COR-L47 (cell line): ENCODE results near the gene SSTR4.
A peak's percentile ranks its signal among the peaks of the same experiment; 100 is the strongest.

Experiments used
- DNase-seq: peaks from one replicate; lab custom pipeline; 2025; lab: John Stamatoyannopoulos, UW

SSTR4 gene

DNA sequence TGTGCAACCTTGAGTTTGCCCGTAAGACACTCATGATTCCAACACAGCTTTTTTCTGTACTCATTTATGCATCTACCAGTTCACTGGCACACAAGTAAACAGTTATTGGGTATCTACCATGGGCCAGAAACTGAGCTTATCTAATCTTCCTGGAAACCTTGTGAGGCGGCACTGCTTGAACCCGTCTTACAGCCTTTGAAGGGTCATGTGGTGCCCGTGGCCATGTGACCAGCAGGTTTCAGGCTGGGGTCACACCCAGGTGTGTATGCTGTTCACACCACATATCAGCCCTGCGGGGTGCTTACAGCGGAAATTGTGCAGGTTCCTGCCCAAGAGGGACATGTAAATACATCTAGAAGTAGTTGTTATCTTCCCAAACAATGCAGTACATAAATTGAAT lies 8.3 kb downstream of the SSTR4 start:
- no peak for DNase-seq

DNA sequence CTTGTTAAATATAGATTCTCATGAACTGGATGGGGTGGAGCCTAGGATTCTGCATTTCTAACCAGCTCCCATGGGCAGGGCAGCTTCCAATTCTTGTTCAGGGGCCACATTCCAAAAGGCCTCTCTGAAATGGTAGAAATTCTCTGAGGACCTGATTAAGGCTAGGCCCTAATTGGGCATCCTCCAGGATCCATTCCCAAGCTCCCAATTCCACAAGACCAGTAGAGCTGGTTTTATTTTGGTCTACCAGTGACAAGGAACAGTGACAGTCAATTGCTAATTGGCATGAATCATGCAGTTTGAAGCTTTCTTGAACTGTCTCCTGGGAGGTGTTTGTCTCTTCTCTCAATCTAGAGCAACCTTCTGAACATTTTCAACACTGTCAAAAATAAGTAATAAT lies 11.3 kb downstream of the SSTR4 start:
- DNase-seq = no peak

DNA sequence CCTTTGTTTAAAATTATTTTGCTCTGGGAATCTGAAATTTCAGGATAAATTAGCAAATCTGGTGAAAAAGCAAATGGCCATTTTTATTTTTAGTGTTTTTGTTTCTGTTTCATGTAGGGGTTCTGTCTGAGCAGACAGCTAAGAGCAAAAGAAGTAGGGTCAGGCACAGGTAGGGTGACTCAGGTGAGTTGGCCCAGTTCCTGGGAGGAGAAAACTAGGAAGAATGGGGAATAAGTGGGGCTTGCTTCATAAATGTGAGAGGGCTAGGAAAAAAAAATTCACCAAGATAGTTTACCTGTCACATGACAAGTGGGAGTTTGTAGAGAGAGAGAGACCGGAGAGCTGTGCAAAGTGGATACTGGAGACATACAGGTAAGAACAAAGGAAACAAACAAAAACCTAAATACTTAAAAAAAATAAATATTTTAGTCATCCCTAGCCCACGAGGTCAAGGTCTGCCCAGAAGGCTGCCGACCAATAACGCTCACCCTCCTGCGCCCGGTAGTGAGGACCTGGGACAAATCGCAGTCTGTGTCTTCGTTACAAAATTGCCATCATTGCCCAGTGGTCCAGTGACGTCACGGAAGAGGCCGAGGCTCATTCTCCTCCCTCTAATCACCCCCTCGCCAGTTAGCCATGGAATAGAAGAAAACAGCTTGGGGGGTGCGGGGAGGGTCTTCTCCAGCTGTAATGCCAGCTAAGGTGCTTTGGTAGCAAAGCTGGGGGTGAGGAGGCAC lies 12.1 kb downstream of the SSTR4 start:
- no peak for DNase-seq

DNA sequence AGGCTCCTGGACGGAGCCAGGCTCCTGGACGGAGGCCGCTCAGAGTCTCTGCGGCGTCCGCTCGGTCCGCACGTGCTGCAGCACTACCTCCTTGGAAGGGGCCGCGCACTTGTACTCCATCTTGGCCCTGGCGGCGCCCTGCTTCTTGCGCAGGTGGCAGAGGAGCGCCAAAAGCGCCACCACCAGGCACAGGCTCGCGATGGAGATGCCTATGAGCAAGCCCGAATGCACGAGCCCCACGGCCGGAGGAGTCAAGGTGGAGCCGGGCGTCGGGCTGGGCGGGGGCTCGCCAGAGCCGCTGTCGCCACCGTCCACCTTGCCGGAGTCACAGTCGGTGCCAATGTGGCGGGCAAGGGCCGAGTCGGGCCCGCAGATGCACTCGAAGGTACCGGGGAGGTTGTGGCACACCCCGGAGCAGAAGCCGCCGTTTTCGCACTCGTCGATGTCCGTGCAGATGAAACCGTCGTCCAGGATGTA lies 12.7 kb downstream of the SSTR4 start:
- DNase-seq = no peak

DNA sequence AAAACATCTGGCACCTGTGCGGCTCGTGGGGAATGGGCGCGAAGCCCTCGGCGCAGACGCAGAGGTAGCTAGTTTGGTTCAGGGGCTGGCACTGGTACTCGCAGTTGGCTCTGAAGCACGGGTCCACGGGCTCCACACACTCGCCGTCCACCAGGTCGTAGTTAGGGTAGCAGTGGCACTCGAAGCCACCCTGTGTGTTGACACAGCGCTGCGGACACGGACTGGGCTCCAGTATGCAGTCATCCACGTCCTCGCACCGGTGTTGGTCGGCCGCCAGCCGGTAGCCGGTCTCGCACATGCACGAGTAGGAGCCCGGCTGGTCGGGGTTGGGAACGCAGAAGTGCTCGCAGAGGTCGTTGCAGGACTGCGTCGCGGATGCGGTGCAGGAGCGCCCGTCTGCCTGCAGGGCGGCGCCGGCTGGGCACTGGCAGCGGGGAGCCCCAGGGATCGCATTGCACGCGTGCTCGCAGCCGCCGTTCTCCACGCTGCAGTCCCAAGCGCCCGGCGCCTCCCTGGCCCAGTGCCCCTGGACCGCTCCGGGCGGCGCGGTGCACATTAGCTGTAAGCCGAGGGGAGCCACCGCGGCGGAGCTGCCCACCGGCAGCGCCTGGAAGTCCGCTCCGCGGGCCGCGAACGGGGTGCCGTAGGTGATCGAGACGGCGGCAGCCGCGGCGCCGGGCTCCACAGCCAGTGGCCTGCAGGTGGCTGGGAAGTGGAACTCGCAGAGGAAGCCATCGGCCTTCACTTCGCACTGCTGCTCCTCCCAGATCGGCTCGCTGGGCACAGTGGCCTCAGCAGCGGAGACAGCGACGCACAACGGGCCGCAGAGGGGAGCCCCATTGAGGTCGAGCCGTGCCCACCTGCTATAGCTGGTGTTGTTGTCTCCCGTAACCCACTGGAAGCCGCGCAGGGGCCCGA lies 13.4 kb downstream of the SSTR4 start:
- peak; percentile 74 for DNase-seq

DNA sequence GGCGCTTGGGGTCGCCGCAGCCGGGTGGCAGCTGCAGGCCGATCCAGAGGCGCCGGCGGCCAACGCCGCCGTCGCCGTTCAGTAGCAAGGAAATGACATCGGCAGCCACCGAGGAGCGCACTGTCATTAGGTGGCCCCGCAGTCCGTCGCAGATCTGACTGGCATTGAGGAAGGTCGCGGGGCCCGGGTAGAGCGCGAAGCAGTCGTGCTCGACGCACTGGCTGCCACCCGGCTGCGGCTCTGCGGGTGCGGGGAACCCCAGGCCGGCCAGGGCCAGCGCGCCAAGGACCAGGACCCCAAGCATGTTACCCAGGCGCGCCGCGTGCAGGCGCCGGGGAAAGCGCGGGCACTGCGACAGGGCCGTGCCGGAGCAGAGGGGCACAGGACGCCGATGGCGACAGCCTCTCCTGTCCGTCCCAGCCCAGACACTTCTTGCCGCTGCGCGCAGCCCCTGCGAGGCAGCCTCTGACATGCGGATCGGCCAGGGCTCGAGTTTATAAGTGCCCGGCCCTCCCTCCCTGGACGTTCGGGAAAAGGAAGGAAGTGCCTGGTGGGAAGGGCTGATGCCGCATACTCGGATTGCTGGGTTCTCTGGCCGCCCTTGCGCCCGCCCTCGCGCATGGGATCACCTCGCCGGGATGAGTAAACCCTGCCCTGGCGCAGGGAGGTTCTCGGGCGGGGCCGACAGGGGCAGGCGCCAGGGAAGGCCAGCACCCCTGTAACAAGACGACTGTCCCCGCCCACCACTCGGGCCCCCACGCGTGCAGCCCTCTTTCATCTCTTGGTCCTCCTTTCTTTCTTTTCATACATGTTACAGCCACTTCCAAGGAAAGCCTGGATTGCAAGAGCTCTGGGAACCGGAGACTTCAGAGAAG lies 14.3 kb downstream of the SSTR4 start, which contains the start of gene THBD:
THBD (minus strand) TSS at position 472 of the 875 bp plus-strand sequence; CDS start at position 304, 168 bp downstream.
- no peak for DNase-seq

DNA sequence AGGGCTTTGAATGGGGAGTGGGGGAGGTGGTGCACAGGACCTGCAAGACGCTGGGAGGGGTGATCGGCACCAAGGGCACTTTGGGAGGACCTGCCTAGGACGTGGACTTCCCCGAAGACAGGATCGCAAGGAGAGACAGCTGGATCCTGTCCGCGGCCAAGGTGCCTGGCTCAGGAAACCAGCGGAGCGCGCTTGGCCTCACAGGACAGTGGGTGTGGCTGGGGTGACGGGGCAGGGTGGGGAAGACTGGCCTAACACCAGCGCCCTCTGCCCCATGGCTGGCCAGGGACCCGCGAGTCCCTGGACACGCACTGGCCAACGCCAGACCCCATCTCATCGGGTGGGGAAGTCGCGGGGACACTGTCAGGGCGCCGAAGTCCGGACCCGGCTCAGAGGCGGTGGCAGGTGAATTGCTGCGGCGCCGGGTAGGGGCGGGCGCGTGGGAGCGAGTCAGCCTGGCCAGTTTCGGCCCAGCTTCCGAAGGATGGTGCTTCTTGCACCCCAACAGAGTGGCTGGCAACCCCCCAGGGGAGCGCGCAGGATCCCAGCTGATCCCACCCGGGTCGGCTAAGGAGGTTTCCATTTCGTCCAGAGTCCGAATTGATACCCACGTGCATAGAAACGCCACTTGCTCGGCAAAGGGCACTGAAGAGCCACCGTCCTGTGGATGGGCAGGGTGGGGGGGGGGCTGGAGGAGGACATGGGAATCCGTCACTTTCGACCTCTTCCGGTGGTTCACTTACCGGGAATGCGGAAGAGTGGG lies 15.1 kb downstream of the SSTR4 start:
- DNase-seq = no peak

DNA sequence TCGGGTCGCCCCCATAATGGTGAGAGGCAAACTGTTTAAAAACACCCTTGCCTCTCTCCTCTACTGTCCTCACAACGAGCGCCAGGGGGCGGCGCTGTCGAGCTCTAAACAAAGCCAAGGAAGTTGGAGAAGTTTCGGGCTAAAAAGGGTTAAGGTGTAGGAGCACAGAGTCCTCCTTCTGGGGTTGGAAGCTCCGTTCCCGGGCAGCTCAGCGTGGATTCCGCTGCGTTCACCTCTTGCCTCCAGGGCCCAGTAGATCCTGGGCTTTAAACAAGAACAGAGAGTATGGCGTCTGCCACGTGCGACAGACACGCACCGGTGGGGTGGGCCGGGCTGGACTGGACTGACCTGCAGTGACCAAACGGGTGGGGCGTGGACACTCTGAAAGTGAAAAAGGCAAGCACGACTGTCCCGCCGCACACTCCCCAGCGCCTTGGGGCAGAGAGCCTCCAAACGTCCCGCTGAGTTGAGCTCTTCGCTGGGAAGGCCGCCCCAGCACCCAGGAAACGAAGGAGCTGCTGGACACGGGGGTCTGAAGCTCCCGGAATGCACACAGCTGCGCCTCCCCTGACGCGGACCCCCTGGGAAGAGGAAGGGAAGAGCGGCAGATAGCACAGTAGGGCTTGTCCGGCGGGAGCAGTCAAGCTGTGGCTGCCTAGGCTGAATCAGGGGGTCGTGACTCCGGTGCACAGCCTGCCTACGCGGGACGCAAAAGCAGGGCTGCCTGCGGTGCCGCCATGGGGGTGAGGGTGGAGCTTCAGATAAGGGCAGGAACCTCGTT lies 15.9 kb downstream of the SSTR4 start:
- no peak for DNase-seq

DNA sequence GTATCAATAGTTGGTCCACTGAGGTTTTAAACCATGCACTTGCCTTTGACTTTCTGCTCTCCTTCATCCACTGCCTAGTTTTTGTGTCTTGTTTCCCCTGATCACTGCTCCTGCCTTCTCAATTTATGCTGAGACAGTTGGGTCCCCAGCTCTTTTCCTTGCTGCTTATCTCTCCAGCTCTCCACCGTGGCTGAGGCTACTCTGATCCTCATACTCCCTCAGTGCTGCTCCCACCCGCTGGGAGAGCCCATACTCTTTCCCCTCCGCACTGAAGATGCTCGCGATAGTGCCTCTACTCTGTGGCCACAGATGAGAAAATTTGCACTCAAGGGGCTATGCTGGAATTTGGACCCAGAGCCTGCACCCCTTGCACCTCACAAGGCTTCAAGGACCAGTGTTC lies 17.8 kb downstream of the SSTR4 start:
- no peak for DNase-seq

DNA sequence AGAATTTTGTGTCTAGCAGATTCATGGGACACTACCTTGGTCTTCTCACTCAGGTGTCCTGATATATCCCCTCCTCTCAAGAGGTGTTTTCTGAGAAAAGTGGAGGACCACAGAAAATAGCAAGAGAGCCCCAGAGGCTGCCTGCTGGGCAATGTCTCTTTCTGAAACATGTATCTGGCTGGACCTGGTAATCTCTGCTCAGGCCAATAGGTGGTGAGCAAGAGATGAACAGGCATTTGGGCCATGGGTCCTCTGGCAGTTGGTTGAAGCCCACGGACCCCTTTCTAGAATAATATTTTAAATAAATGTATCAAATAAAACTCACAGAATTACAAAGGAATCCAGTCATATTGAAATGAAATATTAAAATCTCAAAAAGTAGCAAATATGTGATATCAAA lies 23.1 kb downstream of the SSTR4 start:
- no peak for DNase-seq

DNA sequence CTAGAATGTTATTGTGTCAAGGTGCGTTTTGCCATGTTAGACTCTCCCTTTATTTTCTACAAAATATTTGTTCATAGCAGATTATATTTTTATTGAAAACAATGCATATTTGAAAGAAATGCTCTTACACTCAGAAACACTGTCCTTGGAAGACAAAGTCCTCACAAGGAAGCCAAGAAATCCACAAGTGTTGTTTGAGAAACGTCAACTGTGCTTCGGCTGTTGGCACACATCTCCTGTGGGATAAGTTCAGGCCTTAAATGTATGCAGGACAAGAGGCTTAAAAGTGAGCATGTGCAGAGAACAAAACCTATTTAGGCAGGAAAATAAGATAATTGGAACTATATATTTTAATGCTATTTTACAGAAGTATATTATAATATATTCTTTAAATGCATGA lies 23.9 kb downstream of the SSTR4 start:
- DNase-seq = no peak

DNA sequence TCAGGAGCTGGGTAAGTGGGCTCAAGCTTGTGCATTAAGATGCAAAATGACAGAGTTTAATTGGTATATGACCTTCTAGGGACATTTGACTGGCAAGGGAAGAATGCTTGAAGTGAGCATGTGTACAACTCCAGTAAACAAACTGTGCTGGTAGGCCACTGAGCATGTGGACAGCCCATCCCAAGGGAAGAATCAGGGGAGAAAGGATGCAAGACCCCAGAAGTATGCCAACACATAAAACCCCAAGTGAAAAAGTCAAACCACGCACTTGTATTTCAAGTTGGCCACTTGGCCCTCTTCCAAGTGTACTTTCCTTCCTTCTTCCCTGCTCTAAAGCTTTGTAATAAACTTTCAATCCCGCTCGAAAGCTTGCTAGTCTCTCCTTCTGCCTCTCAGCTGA lies 24.7 kb downstream of the SSTR4 start:
- no peak for DNase-seq

DNA sequence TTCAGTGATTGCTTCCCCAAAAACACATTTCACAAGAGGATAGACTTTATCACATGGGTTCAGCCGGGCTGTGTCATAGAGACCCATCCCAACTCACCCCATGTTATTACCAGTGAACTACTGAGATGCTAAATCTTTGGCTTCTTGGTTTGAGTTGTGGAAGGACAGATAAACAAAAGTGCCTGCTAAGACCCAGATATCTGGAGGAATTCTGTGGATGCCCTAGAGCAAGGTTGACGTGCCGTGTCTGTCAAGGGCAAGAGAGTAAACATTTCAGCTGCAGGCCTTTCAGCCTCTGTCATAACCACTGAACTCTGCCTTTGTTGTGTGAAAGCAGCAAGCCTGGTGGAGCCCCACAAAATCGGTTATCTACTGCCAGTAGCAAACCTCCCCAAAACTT lies 25.5 kb downstream of the SSTR4 start:
- no peak for DNase-seq

DNA sequence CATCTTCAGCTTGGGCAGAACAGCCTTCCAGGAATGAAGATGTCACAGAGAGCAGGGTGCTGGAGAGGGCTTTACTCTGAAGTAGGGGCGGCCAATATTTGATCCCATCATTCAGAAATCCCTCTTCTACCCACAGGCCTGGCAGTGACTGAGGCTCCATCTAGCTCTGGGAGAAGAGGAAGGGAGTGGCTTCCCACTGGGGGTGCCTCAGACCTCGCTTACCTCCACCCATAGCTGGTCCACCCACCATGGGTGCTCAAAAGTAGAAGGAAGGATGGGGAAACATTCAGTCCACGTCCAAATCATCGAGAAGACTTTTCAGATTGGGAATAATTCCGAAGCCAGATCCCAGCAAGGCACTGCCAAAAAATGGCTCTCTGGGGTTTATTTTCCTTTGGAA lies 26.1 kb downstream of the SSTR4 start:
- DNase-seq = no peak

DNA sequence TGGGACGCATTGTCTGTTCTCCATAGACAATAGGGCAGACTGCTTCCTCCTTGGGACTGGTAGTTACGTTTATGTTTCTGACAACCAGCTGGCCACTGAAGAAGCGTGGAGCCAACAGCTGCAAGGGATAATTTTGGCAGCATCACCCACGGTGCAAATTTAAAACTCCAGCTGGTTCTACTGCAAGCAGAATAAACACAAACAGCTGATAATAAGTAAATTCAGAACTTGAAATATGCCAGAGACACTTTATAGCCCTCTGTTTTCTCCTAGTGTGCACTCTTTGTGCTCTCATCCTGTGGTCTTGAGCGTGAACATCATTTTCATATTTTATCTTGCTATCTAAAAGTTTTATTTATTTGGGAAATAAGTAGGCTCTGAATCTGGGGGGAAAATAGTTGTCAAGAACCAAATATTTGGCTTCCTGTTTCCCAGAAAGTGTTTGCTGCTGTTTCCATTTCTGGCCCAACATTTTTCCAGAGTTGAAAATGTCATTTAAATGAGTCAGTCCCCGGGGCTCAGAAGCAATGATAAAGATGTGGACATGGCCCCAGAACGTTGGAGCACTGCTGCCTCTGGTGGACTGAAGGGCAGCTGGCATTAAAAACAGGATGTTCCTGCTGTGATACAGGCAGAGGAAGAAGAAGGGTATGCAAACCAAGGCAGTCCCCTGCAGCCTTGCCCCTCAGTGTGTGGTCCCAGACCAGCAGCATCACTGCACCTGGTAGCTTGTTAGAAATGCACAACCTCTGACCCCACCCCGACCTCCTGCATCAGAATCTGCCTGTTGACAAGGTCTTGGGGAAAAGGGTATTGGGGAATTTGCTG lies 26.8 kb downstream of the SSTR4 start:
- peak; percentile 58 for DNase-seq

DNA sequence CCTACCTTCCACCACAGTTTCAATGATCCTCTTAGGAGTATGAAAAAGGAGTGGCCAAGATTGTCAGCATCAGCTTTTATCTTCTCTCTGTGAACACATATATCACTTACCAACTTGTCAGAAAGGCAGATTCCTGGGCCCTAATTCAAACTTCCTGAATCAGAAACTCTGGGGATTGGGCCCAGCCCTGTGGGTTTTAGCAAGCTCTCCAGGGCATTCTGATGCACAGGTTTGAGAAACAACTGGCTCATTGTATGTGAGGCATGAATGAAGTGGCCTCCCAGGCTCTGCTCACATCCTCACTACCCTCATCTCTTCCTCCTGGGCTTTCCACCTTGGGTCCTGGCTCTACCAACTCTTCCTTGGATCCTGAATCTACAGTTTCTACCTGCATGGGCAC lies 27.5 kb downstream of the SSTR4 start:
- DNase-seq = no peak

DNA sequence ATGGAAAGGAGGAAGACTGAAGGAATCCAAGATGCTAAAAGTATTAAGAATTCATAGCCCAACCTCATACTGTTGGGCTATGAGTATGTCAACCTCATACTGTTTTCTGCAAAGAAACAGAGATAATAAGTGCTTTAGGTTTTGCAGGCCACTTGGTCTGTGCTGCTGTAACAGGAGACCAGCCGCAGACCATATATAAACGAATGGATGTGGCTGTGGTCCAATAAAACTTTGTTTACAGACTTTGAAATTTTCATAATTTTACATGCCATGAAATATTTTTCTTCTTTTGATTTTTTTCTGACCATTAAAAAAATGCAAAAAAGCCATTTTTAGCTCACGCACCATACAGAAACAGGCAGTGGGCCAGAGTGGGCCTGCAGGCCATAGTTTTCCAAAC lies 28.1 kb downstream of the SSTR4 start:
- DNase-seq = no peak

DNA sequence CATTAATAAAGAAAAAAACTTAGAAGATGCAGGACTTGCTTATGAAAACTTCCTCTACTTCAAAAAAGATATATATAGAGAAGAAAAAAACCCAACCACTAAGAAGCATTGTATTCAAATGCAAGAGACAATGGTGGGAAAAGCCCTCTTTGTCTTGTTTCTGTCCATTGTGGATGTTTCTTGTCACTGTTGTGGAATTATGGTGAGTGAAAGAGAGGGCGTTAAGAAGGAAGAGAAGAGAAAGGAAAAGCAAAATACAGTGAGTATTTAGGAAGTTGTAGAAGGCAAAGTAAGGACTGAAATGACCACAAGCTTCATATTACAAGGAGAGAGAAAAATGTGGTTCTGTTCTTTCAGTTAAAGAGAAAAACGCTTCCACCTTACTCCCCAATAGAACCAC lies 28.5 kb downstream of the SSTR4 start:
- DNase-seq = no peak
